Stimulated activated naive CD4-positive, alpha-beta T cell treated with Interleukin-2 at 50 U/mL for 16 hours (primary cell): ENCODE results near the gene GRID2.

Source experiments
- DNase-seq: peaks from one replicate; lab custom pipeline; 2025; lab: John Stamatoyannopoulos, UW

The GRID2 gene

DNA sequence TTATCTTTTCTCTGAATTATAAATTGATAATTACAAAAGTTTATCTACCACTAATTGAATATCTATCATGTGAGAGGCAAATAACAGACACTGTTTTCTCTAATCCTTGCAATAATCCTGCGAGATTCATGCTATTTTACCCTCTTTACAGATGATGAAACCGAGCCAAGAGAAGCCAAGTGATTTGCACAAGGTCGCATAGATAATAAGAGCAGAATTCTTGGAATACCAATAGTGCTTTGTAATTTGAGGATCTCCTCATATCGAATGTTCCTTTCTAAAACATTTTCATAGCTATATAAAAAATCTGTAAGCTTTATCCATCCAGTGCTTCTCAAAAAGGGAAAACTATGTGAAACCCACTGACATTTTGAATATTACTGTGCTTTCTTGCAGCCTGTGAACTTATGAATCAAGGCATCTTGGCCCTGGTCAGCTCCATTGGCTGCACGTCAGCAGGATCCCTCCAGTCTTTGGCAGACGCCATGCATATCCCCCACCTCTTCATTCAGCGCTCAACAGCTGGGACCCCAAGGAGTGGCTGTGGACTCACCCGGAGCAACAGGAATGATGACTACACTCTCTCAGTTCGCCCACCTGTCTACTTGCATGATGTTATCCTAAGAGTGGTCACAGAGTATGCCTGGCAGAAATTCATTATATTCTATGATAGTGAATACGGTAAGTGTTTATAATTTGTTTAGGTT is 781.0 kb downstream of the GRID2 start:
- DNase-seq, result no peak

DNA sequence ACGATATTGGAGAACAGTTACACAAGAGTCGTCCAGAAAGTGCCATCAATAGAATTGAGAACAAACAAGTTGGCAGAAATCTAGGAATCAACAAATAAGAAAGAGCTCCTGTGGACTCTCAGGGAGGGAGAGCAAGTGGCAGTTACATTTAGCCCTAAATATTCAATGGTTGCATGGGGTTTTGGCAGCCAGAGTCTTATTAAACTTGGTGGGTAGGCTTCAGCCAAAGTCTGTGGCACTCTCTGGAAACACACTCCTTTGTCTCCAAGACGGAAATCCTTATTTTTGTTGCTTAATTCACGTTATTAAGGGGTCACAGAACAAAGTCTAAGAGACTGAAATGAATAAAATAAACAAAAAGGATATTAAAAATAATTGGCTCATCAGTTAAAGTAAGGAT is 782.6 kb downstream of the GRID2 start:
- no peak for DNase-seq

DNA sequence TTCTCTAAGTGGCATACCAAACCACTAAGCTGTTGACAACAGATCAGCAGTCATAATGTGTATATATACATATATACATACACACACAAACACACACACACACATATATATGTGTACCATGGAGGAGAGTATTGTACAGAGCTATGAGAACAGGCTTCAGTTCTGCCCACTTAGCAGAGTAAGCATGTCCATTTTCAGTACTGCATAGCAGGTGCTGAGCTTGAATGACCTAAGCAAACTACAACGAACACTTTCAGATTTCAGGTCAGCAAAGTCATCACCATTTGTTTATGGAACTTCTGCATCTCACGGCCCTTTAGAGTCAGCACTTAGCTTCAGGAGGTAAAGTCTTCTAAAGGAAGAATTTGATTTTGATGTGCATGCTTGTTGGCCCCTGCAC is 789.0 kb downstream of the GRID2 start:
- no peak for DNase-seq

DNA sequence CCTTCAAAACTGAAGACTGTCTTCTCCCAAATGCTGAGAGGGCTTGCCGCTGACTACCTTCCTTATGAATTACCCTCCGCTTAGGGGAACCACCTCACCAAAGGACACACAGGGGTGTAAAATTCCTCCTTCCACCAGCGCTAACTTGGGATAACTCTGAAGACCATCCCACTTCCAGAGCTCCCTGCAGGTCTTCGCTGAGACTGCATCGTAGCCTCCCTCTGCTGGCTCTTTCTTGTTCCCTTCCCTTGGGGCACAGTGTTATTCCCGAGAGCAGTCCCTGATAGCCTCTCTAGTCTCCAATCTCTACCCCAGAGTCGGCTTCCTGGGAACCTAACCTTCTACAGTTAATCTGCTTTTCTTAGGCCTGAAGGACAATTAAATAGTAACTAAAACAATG is 799.3 kb downstream of the GRID2 start:
- no peak for DNase-seq

DNA sequence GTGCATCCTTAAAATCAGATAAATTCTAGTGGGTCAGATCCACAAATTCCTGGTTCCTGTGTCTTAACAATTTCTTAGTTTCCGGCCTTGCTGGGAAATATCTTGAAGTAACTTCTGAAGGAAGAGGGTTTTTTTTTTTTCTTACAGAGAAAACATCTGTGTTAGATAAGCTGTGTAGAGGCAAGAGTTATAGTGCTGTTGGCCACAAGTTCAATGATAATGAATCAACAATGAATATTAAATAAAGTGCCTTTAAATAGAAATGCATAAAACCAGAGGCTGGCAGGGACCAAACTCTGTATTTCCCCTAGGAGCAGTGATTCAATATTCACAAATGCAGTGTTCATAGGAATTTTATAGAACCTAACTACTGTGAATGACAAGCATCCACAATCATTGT is 812.9 kb downstream of the GRID2 start:
- no peak for DNase-seq

DNA sequence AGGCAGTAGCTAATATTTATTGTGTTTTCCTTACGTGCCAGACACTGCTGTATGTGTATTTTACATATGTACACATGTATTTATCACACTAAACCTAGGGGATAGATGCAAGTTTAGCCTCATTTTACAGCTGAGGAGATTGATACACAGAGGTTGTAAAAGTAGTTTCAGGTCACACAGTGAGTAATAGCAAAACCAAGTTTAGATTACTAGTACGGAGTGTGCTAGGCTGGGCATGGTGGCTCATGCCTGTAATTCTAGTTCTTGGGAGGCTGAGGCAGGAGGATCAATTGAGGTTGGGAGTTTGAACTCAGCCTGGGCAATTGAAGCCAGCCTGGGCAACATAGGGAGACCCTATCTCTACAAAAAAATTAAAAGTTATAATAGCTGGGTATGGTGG is 823.7 kb downstream of the GRID2 start:
- no peak for DNase-seq

DNA sequence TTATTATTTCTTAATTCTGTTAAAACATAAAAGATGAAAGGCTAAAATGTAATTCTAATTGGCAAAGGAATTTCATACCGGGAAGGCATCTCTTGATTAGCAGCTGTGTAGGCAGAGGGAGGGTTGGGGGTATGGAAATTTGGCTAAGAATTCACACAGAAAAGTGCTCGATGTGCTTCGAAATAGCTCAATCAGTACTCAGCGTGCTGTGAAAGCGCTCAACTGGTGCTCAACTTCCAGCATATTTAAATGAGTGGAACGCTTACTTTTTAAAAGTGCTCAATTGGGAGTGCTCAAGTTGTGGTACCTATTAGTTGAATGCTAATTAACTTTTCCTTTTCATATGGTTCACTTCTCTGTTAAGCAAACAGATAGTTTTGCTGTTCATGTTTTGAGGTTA is 828.9 kb downstream of the GRID2 start:
- DNase-seq, result no peak

DNA sequence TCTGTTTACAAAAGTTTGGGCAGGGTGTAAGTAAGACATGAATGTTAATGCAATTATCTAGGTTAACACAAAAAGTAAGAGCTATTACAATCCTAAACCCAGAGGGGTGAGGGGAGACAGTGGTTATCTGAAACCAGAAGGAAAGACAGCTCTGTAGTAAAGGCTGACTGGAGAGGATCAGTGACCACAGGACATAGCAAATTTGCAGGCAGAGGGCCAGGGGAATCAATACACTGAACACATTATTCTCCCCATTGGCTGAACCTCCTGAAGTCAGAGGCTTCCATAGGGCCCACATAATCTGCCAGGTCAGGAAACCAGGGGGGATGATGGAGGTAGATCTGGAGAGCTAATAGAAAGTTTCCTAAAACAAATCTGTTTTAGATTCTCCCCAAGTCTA is 835.4 kb downstream of the GRID2 start:
- no peak for DNase-seq

DNA sequence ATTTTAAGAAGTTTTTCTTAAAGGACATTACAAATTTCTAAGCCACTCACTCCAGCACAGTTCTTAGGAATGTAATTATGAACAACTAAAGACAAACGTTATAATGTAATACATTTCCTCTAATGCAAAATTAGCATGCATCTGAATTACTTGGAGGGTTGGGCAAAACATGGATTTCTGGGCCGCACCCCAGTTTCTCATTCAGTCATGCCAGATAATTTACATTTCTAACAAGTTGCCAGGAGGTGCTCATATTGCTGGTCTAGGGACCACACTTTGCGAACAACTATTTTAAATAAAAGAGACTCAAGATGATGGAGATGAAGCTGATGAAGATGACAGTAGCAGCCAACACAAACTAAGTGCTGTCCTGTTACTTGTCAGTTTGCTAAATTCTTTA is 840.1 kb downstream of the GRID2 start:
- no peak for DNase-seq

DNA sequence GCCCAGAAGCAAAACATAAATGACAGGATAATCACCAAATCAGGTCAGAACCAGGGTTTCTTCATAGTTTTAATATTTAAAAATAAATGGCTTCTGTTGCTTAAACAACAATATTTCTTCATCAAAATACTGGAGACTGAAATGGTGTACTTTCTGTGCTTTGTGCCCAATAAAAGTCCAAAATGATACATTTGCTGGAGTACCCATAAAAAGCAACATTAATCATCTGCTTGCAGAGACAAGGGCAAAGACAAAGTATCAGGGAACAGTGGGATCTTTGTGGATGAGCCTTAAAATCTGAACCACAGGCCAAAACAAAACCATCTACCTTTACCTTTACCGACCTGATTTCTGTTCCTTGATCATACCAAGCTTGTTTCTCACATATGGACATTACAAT is 840.9 kb downstream of the GRID2 start:
- DNase-seq, result no peak

DNA sequence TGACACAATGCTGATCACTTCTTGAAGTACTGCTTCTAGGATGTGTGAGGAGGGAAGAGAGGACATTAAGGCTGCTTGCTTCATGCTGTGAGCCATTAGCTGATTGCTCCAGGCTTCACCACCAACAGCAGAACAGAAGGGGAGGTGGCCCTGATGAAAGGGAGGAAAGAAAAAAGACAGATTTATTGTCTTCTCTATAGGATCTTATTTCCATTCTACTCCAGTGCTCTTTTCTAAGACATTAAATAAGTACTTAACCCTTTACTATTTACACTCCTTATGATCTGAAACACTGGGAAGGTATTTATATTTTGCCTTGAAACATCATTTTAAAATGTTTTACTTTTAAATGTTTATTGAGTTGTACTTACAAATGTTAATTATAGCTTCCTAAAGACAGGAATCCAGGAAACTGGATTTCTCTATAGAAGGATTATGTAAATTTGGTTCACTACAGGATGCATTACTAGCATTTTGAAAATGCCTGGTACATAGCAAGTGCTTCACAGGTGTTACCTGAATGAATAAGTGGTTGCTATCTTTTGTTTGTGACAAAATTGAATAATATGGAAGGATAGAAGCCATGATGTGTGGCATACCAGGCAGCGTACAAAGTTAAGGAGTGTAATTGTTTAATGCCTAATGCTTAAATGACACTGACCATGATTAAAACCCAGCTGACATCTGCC is 843.9 kb downstream of the GRID2 start:
- no peak for DNase-seq

DNA sequence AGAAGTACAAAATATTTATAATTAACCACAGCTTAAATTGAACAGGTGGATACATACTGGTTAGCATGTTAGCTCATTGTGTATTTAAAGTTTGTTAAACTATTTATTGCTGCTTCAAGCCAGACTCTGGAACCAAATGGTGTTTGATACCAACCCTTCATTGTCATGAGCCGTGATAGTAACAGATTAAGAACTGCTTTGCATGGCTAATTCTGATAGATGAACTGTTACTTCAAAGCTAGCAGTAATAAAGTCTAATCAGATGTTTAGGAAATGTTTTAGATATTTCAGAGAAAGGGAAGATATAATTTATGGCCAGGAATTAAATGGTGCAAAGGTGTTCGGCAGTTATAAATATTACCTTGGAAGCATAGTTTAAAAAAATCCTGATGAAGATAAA is 848.7 kb downstream of the GRID2 start:
- no peak for DNase-seq

DNA sequence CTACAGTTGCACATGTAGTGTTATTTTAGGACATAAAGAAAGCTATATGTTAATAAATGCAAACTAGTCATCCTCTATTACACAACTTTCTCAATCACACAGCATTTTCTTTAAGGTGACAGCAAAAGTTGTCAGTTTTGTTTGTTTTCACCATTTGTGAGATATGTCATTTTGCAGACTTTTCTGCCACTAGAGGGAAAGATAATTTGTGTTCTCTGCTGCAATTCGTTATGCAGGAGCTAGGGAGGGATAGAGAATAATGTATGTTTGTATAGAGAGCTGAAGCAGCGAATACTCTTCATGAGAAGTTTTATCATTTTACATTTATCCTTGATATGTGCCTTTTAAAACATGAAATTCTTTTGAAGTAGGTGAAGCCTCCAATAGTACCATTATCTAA is 854.2 kb downstream of the GRID2 start:
- no peak for DNase-seq

DNA sequence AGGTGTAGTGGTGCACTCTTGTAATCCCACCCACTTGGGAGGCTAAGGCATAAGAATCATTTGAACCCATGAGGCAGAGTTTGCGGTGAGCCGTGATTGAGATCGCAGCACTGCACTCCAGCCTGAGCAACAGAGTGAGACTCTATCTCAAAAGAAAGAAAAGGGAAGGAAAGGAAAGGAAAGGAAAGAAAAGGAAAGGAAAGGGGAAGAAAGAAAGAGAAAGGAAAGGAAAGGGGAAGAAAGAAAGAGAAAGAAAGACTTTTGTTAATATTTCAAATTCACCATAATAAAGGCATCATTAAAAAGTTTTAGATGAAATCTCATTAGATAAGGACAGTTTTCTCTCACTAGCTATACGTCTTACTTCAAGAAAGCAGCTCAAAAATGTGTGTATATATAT is 864.3 kb downstream of the GRID2 start:
- no peak for DNase-seq

DNA sequence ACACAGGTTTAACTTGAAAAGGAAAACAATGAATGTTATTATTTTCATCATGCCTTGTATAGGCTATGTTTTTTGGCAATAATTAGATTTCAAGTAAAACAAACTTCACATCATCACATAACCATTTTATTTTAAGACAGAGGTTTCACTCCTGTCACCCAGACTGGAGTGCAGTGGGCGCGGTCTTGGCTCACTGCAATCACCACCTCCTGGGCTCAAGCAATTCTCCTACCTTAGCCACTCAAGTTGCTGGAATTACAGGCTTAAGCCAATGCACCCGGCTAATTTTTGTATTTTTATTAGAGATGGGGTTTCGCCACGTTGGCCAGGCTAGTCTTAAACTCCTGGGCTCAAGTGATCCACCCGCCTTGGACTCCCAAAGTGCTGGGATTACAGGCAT is 866.2 kb downstream of the GRID2 start:
- no peak for DNase-seq

DNA sequence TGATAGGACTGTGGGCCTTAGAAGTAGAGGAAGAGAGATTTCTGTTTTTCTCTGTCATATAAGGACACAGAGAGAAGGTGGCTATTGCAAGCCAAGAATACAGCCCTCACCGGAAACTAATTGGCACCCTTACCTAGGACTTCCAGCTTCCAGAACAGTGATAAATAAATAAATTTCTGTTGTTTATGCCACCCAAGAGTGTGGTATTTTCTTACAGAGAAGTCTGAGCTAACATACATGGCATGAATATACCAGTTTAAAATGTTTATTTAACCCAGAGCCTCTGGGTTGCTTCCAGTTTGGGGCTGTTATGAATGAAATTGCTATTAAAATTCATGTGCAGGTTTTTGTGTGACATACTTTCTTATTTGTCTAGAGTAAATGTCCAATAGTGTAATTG is 870.8 kb downstream of the GRID2 start:
- no peak for DNase-seq

DNA sequence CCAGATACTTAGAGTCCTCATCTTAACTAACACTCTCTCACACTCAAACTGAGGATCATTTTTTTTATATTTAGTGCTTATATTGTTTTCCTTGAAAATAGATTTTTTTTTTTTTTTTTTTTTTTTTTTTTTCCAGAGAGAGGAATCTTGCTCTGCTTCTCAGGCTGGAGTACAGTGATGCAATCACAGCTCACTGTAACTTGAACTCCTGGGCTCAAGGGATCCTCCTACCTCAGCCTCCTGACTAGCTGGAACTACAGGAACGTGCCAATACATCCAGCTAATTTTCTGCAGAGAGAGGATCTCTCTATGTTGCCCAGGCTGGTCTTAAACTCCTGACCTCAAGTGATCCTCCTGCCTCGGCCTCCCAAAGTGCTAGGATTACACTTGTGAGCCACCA is 874.5 kb downstream of the GRID2 start:
- no peak for DNase-seq

DNA sequence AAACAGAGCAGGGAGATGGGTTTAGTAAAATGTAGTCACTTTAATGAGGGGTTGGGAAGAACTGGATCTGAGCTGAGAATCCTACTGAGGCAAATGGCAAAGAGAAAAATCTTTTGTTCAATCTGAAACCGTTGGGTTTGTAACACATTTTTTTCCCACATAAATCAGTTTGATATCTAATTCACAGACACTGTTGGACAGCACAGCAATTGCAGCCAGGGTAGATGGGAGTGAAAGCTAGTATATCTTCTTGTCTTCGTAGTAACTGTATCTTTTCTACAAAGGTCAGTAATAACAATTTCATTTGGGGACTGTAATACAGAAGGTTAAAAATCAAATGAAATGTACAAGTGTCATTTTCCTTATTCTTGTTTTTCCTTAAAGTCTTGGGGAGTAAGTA is 875.3 kb downstream of the GRID2 start:
- DNase-seq, result no peak

DNA sequence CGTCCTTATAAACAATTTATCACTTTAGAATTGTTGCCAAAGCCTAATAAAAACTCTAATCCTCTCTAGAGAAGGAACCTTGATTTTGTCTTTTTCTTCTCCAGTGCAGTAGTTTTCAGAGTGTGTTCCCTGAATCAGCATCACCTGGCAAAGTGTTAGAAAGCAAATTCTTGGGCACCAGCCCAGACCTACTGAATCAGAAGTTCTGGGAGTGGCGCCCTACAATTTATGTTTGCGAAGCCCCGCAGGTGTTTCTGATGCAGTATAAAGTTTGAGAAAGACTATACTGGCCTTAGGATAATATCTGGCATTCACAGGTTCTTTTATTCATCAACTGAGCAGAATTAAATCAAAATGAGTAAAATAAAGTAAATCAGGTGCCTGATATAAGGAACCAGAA is 879.0 kb downstream of the GRID2 start:
- no peak for DNase-seq

DNA sequence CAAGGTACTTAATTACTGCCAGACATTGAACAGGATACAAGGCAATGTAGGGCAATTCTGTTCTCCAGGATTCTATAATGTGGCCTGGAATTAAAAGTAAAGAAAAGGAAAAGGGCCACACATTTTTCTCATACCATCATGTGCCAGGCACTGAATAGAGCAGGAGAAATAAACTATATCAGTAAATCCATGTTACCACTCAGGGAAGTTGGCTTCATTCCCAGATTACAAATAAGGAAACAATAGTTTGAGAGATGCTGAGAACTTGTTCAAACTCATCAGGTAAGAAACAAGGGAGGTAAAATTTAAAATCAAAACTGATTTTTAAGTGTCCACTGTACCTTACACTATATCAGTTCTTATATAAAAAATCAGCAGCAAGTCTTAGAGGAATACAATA is 879.8 kb downstream of the GRID2 start:
- no peak for DNase-seq

DNA sequence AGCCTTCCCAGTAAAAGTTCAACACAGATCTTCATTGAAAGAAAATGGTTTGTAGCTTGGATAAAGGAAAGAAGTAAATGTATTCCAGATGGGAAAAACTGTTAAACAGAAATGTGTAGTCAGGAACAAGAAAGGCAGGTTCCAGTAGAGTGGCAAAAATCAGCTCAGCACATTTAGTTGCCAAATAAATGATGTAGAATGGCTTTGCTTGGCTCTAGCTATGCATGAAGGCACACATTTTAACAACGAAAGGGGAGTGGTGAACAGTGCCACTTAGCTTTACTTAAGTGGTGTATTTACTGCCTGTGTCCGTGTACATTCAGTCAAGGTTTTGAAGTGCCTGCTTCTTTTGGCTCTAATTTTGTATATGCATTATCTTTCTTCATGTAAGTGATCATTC is 880.3 kb downstream of the GRID2 start:
- no peak for DNase-seq

DNA sequence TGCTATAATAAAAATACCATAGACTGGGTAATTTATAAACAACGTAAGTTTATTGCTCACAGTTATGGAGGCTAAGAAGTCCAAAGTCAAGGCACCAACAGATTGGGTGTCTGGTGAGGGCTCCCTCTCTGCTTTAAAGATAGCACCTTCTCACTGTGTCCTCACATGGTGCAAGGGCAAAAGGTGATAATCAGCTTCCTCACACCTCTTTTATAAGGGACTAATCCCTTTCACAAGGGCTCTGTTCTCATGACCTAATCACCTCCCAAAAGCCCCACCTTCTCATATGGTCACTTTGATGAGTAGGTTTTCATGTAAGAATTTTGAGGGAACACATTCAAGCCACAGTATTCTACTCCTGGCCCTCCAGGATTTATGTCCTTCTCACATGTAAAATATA is 883.1 kb downstream of the GRID2 start:
- no peak for DNase-seq

DNA sequence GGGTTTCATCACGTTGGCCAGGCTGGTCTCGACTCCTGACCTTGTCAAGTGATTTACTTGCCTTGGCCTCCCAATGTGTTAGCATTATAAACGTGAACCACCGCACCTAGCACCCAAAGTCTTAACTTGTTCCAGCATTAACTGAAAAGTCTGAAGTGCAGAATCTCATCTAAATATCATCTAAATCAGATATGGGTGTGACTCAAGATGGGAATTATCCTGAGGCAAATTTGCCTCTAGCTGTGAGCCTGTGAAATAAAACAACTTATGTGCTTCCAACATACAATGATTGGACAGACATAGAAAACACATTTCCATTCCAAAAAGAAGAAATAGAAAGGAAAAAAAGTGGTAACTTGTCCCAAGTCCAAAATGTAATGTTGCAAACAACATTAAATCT is 883.7 kb downstream of the GRID2 start:
- DNase-seq, result no peak

DNA sequence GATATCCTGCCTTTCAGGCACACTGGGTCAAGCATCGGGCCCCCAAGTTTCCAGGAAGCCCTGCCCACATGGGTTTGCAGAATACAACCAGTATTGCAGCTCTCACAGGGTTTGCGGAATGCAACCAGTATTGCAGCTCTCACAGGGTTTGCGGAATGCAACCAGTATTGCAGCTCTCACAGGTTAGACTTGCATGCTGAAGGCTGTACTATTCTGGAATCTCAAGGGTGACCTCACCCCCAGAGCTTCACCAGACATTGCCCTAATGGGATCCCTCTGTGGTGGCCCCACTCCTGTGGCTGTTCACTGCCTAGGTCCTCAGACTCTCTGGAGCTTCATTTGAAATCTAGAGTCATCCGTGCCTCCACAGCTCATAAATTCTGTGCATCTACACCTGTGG is 884.1 kb downstream of the GRID2 start:
- DNase-seq, result no peak
